SIG-M5 (cell line): ENCODE data around the gene CDIPT.
"Not testable (repeated sequence)": the region's sequence is repeated elsewhere in the genome, so short reads cannot be mapped to it uniquely, and the experiment has no call there.

ENCODE experiments used
- DNase-seq: peaks from one replicate; lab custom pipeline; 2025; lab: John Stamatoyannopoulos, UW

CDIPT gene

DNA sequence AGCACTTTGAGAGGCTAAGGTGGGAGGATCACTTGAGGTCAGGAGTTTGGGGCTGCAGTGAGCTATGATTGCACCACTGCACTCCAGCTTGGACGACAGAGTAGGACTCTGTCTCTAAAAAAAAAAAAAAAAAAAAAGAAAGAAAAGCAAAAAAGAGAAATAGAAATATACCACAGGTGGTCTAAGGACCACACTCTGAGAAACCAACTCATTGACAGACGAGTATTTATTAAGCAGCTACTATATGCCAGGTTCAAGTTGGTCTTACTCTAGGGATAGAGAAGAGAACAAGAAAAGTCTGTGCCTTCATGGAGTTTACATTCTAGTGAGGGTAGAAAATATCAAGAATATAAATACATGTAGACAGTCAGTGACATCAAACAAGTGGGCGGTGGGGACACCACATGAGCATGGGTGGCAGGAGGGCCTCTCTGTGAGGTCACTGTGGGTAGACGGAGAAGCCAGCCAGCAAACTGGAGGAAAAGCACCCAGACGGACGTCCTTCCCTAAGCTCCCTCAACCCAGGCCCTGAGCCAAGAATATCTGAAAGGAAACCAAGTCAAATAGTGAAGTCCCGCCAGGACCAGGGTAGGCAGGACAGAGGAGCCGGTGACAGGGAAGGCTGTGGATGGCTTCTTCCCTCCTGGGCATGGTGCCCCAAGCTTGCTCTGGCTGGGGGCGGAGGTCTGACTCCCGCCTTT, 4.7 kb downstream of the CDIPT start:
- no peak for DNase-seq

DNA sequence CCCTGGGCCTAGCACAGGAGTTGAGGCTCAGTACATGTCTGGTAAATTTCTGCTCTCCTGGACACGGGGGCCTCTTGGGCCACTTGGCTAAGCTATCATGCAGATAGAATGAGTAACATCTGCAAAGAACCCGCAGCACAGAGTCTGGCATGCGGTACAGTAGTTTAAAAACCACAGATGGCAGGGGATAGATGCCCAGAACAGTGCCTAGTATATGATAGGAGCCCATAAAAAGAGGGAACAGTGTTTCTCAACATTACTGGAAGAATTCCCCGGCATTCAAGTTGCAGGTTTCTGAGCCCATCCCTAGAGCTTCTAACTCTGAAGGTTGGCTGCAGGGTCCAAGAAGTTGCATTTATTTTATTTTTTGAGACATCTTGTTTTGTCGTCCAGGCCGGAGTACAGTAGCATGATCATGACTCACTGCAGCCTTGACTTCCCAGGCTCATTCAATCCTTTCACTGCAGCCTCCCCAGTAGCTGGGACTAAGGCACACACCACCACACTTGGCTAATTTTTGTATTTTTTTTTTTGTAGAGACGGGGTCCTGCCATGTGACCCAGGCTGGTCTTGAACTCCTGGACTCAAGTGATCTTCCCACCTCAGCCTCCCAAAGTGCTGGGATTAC, 5.8 kb downstream of the CDIPT start:
- DNase-seq: no peak

- no peak for DNase-seq
These were observed 8.4 kb downstream of the CDIPT start for GRCh38 chr16:29854520-29855100.

GRCh38 chr16:29852654-29853053, 10.4 kb downstream of the CDIPT start:
- no peak for DNase-seq

DNA sequence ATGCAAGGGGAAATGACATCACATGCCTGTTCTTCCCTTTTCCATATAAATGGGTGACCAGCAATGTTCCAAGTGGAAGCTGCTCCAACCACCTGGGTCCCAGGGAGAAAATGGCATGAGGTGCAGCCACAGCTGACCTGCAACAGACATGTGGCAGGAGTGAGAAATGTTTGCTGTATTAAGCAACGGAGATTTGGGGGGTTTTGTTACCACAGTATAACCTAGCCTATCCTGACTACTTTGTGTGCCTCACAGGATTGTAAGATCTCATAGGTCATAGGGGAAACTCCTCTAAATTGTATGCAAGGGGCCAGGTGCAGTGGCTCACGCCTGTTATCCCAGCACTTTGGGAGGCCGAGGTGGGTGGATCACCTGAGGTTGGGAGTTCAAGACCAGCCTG, 12.0 kb downstream of the CDIPT start:
- no peak for DNase-seq

- DNase-seq: no peak
These were observed 13.5 kb downstream of the CDIPT start for GRCh38 chr16:29849505-29849904.

DNA sequence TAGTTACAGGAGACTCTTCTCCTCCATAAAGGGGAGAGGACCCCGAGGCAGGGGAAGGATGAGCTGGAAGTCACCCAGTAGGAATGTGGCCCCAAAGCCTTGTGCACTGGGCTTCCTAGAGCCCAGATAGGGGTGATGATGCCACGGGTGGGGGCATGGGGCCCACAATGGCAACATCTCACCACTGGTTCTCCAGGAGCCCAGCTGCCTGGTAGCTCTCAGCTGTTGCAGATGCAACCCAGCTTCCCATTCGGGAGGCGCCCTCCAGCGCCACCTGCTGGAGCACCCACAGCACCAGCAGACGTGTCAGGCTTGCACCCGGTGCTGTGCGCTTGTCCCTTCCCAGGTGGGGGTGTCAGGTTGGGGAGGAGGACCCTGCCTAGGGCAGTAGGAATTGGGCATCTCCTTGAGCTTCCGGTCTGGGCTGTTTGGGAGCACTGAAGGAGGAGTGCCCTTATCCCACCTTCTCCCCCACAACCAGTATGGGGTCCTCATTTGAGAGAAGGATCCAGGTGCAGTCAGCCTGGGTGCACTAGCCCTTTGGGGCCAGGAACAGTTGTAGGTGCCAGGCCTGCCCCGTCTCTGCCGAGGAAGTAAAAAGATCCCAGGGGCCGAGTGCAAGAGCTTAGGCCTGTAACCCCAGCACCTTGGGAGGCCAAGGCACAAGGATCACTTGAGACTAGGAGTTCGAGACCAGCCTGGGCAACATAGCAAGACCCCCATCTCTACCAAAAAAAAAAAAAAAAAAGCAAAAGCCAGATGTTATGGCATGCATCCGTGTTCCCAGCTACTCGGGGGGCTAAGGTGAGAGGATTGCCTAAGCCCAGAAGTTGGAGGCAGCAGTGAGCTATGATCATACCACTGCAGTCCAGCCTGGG, 14.4 kb downstream of the CDIPT start:
- DNase-seq: no peak

DNA sequence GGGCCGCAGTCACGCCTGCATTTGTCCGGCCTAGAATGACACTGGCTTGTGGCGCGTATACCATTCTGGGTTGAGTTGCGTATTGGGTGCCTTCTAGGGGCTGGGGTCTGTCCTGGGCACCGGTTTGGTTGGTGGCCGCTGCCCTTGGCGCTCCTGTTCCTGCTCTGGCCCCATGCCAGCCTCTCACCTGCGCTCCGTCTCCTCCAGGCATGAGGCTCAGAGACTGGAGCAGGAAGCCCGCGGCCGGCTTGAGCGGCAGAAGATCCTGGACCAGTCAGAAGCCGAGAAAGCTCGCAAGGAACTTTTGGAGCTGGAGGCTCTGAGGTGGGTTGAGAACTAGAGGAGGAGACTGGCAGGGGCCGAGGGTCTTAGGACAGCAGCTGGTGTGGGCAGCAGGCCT, 17.4 kb downstream of the CDIPT start:
- DNase-seq: no peak

DNA sequence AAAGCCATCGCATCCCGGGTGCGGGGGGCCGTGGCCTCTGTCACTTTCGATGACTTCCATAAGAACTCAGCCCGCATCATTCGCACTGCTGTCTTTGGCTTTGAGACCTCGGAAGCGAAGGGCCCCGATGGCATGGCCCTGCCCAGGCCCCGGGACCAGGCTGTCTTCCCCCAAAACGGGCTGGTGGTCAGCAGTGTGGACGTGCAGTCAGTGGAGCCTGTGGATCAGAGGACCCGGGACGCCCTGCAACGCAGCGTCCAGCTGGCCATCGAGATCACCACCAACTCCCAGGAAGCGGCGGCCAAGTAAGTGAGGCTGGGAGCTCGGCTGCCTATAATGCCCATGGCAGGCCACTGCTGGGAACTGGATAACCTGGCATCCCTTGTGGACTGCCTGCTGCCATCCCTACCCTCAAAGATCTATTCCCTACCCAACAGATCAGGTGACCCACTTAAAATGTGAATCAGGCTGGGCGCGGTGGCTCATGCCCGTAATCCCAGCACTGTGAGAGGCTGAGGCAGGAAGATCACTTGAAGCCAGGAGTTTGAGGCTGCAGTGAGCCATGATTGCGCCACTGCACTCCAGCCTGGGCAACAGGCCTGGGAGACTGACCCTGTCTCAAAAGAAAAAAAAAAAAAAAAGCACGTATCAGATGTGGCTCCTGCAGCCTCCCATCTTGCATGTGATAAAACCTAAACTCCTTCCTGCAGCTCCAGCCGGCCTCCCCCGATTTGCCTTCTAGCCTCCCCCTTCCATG, 18.3 kb downstream of the CDIPT start:
- no peak for DNase-seq

- no peak for DNase-seq
These were observed 19.1 kb downstream of the CDIPT start for GRCh38 chr16:29843931-29844330.

GRCh38 chr16:29842732-29843346, 20.2 kb downstream of the CDIPT start:
- DNase-seq: no peak

DNA sequence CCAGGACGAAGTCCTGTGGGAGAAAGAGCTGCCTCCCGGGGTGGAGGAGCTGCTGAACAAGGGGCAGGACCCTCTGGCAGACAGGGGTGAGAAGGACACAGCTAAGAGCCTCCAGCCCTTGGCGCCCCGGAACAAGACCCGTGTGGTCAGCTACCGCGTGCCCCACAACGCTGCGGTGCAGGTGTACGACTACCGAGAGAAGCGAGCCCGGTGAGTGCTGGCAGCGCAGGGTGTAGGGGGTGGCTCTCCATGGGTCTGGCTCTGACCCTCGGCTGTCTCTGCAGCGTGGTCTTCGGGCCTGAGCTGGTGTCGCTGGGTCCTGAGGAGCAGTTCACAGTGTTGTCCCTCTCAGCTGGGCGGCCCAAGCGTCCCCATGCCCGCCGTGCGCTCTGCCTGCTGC, 21.4 kb downstream of the CDIPT start:
- no peak for DNase-seq

GRCh38 chr16:29840240-29840639, 22.8 kb downstream of the CDIPT start:
- no peak for DNase-seq

DNA sequence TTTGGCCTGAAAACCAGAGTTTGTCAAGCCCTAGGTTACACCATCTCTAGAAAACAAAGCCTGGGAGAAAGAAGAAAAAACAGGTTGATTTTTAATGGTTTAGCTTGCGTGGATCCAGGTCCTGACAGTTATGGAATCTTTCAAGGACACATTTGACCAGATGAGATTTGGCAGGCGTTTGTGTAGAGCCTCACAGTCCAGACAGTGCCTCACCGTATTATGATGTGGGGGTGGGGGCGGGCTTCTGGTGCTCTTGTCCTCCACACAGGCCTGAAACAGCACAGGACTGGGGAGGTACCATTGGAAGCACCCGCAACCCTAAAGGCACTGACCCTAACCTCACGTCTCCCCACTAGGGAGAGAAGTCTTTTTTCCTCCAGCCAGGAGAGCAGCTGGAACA, 23.2 kb downstream of the CDIPT start:
- DNase-seq: no peak

- no peak for DNase-seq
These were observed 25.2 kb downstream of the CDIPT start for GRCh38 chr16:29837841-29838240.

GRCh38 chr16:29836623-29837022, 26.4 kb downstream of the CDIPT start:
- no peak for DNase-seq

GRCh38 chr16:29835926-29836325, 27.1 kb downstream of the CDIPT start:
- DNase-seq: no peak

GRCh38 chr16:29834079-29834478, 28.9 kb downstream of the CDIPT start:
- no peak for DNase-seq

GRCh38 chr16:29833219-29833618, 29.8 kb downstream of the CDIPT start:
- DNase-seq: not testable (repeated sequence)

GRCh38 chr16:29831490-29831889, 31.5 kb downstream of the CDIPT start:
- DNase-seq: no peak

GRCh38 chr16:29830774-29831173, 32.3 kb downstream of the CDIPT start:
- DNase-seq: no peak

DNA sequence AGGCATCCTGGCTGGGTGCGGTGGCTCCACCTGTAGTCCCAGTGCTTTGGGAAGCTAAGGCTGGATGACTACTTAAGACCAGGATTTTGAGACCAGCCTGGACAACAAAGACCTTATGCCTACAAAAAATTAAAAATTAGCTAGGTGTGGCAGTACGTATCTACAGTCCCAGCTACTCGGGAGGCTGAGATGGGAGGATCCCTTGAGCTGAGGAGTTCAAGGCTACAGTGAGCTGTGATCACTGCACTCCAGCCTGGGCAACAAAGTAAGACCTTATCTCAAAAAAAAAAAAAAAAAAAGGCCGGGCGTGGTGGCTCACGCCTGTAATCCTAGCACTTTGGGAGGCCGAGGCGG, 36.7 kb downstream of the CDIPT start:
- no peak for DNase-seq
